SIG-M5 (cell line): Measurements from ENCODE around the gene ADAMTS19.
"Not testable (repeated sequence)": the region's sequence is repeated elsewhere in the genome, so short reads cannot be mapped to it uniquely, and the experiment has no call there.

Source experiments
- DNase-seq: peaks from one replicate; lab custom pipeline; 2025; lab: John Stamatoyannopoulos, UW

The ADAMTS19 gene, protein sequence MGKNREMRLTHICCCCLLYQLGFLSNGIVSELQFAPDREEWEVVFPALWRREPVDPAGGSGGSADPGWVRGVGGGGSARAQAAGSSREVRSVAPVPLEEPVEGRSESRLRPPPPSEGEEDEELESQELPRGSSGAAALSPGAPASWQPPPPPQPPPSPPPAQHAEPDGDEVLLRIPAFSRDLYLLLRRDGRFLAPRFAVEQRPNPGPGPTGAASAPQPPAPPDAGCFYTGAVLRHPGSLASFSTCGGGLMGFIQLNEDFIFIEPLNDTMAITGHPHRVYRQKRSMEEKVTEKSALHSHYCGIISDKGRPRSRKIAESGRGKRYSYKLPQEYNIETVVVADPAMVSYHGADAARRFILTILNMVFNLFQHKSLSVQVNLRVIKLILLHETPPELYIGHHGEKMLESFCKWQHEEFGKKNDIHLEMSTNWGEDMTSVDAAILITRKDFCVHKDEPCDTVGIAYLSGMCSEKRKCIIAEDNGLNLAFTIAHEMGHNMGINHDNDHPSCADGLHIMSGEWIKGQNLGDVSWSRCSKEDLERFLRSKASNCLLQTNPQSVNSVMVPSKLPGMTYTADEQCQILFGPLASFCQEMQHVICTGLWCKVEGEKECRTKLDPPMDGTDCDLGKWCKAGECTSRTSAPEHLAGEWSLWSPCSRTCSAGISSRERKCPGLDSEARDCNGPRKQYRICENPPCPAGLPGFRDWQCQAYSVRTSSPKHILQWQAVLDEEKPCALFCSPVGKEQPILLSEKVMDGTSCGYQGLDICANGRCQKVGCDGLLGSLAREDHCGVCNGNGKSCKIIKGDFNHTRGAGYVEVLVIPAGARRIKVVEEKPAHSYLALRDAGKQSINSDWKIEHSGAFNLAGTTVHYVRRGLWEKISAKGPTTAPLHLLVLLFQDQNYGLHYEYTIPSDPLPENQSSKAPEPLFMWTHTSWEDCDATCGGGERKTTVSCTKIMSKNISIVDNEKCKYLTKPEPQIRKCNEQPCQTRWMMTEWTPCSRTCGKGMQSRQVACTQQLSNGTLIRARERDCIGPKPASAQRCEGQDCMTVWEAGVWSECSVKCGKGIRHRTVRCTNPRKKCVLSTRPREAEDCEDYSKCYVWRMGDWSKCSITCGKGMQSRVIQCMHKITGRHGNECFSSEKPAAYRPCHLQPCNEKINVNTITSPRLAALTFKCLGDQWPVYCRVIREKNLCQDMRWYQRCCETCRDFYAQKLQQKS

DNA sequence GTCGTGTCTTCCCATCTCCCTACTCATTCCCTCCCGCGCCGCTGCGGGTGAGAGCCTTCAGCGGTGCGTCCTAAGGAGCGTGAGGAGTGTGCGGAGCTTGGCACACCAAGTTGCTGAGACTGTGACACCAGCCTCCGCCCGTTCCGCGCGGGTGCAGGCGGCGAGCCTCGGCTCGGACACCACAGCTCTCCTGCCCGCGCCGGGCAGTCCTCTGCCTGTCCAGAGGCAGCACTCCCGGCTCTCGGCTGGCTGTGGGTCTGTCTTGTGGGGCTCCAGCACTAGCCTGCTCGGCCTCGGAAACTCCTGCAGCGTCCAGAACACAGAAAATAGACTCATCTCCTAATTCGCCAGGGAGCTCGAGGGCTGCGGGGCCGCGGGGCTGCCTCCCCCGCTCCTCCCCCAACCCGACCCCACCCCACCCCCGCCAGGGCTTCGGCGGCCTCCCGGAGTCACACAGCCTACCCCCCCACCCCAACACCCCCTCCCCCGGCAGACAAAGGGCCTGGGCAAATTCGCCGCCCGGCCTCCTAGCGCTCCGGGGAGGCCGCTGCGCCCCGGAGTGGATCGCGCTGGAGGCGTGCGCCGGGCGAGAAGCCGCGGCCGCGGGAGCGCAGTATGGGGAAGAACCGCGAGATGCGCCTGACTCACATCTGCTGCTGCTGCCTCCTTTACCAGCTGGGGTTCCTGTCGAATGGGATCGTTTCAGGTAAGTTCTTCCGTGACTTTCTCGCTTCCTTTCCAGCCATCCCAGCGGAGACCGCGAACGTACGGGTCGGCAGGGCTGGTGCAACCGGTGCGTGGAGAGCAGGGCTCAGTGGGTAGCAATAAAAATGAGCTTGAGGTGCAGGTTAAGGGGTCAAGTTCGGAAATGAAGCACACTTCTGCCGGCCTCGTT is at the start of gene ADAMTS19:
Gene ADAMTS19, plus strand, starts transcription at position 522 of the 895 bp plus-strand sequence. Its CDS starts 94 bp downstream, at position 616.
- no peak for DNase-seq

DNA sequence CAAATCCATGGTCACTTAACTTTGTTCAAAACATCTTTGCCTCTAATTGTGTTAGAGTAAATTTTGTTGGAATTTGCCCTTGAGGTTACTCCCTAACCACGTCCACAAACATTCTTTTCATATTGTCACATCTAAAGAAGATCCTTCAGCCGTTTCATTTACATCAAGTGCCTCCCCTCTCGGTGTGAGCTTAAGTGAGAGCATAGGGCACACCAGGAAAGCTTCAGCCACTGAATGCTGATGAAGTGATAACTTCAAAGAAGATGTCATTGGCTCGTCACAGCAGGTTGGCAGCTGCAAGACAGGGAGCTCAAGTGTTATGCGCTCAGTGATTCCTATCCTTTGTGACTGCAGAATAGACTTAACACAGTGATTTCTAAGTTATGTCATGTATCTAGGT is 49.6 kb upstream of the ADAMTS19 start:
- DNase-seq = no peak

DNA sequence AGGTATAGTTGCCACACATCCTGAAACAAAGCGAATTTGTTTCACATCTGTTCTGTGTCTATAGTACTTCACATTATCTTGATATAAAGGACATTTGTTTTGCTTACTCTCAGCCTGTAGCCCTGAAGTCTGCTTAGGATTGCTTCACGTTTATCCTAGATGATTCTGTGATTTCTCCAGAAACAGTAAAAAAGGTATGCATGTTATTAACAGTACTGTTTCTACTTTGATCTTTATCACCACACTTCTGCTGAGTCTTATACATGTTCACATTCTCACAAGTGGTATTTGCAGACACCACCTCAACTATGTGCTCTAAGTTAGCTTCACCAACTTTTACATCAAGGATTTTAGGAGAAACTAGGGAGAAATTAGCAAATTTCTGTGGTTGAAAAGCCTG is 47.4 kb upstream of the ADAMTS19 start:
- DNase-seq = no peak

DNA sequence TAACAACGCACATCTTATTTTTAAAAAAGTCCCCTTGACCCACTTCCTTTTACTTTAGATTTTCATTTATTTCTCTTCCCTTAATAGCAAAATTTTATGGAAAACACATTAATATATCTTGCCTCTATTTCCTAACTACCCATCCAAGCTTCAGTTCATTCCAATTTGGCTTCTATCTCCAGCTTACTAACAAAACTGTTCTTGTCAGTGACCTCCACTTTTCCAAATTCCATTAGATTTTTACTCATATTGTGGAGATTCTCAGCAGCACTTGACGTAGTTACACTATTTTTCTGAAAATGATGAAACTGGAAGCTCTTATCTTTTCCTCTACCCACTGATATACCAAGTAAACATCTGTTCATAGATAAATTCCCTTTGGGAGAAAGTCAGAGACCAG is 46.5 kb upstream of the ADAMTS19 start:
- no peak for DNase-seq

DNA sequence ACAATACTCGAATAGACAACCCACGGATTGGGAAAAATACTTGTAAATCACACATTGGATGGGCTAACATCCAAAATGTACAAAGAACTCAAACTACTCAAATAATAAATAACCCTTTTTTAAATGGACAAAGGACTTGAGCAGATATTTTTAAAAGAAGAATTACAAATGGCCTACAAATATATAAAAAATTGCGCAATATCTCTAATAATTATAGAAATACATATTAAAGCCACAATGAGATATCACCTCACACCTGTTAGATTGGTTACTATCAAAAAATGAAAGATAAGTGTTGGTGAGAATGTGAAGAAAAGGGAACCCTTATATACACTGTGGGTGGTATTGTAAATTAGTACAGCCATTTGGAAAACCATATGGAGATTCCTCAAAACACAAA is 40.8 kb upstream of the ADAMTS19 start:
- DNase-seq = no peak

DNA sequence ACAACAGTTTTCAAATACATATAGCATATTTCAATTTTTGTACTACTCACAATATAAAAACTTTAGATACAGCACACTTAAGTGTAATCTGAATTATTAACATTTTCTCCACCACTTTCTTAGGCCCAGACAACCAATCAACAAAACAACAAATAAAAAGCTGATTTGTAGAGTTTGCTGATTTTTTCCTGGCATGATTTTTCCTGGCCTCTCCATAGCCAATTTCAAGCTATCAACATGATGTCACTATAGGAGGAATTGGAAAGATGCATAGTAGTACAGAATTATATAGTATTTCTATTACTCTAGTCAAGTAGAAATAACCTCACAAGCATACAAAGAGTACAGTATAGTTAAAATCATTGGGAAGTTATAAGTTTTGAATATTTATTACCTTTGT is 35.1 kb upstream of the ADAMTS19 start:
- DNase-seq = no peak

DNA sequence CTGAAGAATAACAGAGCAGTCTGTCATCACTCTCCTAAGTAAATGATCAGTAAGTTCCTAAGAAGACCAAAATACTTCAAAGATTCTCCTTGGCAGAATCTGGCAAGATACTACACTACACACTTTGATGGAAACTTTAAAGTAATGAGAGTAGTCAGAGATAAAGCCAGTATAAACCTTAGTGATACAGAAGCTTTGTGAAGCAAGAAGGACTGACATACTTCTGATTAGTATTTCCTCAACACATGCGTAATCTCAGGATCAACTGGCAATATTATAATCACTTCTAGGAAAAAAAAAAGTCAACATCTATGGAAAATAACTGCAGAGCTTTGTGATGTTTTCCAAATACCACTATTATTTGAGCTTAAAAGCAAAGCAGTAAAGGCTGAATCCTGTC is 34.0 kb upstream of the ADAMTS19 start:
- no peak for DNase-seq

DNA sequence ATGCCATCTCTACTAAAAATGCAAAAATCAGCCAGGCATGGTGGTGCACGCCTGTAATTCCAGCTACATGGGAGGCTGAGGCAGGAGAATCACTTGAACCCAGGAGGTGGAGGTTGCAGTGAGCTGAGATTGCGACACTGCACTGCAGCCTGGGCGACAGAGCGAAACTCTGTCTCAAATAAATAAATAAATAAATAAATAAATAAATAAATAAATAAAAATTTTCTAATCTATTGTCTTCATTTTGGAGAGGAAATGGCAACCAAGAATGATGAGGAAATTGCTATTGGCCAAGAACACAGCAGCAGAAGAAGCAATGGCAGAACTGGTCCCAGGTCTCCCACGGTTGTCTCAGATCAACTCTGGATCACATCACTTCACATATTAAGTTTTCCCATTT is 31.5 kb upstream of the ADAMTS19 start:
- DNase-seq = not testable (repeated sequence)

DNA sequence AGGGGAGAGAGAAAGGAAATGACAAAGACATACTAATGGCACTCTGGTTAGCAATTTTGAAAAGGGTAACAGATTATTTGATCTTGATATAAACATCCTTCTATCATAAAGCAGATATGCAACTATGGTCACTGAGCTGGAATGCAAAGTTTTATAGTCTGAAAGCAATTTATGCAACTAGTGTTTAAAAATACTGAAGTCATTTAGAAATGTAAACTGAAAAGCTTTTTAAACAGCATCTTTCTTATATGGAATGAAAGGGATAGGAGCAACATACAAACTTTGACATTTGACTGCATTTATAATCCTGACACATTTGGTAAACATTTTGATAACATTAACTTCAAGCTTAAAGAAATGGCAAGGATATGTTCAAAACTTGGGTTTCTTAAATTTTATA is 28.7 kb upstream of the ADAMTS19 start:
- no peak for DNase-seq

DNA sequence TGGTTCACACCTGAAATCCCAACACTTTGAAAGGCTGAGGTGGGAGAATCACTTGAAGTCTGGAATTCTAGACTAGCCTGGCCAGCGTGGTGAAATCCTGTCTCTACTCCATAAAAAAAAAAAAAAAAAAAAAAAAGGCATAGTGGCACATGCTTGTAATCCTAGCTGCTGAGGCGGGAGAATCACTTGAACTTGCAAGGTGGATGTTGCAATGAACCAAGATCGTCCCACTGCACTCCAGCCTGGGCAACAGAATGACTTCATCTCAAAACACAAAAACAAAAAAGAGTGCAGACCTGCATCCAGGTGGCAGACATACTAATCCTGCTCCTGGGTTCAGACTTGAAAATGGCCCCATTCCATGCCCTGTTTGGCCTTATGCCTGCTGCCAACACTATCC is 21.8 kb upstream of the ADAMTS19 start:
- DNase-seq = no peak

DNA sequence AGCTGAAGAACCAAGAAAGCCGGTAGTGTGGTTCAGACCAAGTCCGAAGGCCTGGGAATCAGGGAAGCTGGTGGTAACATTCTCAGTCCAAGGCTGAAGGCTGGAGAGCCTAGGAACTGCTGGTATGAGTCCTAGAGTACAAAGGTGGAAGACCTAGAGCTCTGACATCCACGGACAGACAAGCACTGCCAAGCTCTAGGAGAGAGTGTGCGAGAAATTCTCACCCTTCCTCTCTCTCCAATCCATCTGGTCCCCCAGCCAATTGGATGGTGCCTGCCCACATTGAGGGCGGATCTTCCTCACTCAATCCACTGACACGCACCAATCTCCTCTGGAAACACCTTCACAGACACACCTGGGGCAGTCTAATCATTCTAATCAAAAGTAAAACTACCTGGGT is 19.7 kb upstream of the ADAMTS19 start:
- DNase-seq = no peak

DNA sequence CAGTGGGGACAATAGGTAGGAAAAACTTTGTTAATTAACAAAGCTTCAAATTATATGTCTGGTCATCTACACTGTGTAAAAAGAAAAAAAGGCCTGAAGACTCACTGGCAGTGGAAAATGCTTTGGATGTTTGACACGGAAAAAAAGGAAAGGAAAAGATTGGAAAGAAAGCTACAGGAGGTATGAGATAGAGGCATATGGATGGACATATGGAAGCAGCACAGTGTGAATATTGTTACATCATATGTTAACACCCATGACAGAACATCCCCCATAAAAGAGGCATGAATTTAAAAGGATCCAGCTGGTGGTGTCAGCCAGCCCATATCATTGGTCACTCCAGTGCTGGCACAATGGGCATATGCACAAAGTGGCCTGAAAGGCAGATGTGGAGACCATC is 19.0 kb upstream of the ADAMTS19 start:
- DNase-seq = no peak

DNA sequence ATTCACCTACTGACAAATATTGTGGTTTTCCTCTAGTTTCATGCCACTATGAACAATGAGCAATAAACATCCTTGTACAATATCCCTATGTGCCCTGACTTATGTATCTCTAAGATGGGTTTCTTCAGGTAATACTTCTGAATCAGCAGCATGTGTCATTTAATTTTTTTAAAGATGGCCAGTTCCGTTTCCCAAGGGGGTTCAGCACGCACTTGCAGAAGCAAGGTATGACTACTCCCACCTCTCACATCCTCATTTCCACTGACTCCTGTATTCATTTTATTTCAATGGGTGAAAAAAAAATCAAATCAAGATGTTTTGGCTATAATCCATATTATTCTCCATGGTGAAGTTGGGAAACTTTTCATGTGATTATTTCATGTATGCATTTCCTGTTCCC is 14.7 kb upstream of the ADAMTS19 start:
- no peak for DNase-seq

DNA sequence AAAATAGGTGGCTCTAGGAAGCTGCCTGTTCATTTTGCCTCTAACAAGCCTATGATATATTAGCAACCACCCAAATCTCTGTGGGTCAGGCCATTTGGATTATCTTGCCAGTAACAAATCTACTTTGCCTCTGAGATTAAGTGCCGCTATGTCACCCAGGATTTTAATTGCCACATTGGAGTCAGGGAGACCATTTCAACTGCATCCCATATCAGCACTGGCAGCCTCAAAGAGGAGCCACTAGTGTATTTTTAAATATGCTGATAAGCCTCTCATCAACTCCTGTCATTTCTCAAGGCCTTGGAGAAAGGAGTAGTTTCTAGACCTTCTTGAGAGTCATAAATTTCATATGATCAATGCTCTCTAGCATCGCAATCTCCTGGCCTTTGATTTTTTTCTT is 12.1 kb upstream of the ADAMTS19 start:
- no peak for DNase-seq

DNA sequence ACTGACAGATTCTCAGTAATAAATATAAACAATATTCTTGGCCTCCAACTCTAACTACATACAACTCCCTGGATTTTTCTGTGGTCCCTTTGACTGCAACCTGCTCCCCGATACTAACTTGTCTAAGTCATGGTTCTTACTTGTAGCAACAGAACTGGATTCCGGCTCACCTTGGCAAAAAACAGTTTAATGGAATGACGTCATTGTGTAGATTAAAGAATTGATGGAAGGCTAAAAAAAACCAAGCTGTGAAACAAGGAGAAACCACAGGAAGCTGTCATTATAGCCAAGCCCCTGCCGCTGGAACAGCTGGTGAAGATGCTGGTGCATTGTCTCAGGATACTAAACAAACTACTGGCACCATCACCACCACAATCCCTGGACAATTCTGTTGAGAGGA is 11.4 kb upstream of the ADAMTS19 start:
- no peak for DNase-seq

DNA sequence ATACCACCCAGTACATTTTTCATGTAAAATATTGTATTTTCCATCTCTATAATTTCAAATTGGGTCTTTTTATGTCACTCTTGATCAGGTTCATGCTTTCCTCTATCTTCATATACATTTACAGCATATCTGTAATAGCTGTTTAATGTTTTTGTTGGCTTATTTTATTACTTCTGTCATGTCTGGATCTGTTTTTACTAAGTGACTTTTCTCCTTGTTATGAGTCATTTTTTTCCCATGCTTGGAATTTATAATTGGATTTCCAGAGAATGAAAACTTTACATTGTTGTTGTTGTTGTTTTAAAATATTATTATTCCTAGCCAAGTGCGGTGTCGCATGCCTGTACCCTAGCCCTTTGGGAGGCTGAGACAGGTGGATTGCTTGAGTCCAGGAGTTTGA is 5.6 kb upstream of the ADAMTS19 start:
- no peak for DNase-seq

DNA sequence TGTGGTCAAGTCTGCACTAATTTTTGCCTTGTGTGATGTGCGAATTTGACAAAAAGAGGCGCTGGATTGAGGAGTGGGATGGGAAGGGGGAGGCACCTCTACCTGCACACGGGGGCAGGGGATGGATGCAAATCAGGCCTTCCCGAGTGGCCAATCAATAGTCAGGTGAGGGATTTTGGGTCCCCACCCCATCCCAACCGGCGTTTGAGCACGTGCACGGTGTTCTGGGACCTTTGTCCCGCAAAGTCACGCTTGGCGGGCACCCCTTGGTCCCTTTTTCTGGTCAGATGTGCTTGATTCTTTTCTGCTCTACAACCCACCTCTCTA is 685 bp upstream of the ADAMTS19 start:
- DNase-seq = no peak

DNA sequence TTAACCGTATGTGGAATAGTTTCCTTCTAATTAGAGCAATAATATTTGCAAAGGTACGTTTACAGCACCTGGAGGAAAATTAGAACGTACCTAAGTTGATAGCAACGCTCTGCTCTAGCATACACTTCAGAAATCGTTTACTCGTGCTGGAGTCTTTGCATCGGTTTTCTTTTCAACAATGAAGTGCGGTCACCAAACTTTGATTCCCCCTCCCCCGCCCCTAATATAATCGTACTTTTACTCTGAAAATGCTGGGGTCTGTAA is 506 bp downstream of the ADAMTS19 start:
- no peak for DNase-seq

DNA sequence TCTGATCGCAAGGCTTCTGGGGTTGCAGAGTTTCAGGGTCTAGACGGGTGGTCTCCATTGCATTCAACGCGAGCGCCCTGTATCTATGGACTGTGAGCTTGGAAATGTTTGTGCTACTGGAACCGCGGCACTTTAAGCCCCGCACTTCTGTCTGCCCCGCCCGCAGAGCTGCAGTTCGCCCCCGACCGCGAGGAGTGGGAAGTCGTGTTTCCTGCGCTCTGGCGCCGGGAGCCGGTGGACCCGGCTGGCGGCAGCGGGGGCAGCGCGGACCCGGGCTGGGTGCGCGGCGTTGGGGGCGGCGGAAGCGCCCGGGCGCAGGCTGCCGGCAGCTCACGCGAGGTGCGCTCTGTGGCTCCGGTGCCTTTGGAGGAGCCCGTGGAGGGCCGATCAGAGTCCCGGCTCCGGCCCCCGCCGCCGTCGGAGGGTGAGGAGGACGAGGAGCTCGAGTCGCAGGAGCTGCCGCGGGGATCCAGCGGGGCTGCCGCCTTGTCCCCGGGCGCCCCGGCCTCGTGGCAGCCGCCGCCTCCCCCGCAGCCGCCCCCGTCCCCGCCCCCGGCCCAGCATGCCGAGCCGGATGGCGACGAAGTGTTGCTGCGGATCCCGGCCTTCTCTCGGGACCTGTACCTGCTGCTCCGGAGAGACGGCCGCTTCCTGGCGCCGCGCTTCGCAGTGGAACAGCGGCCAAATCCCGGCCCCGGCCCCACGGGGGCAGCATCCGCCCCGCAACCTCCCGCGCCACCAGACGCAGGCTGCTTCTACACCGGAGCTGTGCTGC is 1.0 kb downstream of the ADAMTS19 start:
- no peak for DNase-seq

DNA sequence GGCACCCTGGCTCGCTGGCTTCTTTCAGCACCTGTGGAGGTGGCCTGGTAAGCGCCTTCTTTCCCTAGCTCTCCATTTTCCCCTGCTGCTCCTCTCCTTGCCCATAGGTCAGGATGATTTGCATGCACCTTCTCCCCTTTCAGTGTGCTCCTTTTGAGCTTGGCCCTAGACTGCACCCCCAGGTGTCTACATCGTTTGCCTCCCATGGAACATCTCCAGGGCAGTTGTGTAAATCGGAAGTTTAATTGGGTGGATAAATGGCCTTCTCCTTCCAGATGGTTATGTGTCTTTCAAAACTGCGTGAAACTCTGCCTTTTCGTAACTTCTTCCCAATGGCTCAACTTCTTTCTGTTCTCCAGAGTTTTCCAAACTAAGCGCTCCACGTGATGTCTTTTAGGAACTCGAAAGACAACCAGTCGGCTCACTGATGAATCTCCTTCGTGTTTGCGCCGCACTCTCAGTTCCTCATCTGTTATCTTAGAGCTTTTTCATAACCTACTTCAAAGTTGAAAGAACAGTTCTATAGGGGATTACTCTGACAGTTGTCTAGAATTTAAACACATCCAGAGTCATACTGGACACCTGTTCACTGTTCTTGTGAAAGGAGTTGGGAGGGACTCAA is 1.7 kb downstream of the ADAMTS19 start:
- no peak for DNase-seq
